HCEC 1CT (cell line): ENCODE data around the gene ADM2.
"Not testable (repeated sequence)": the region's sequence is repeated elsewhere in the genome, so short reads cannot be mapped to it uniquely, and the experiment has no call there.

Experiments used
- DNase-seq: peaks from one replicate; pipeline ENCODE4 v3.0.0-alpha.2; 2017

Gene ADM2

GRCh38 chr22:50526108-50526833 lies 44.9 kb downstream of the ADM2 start:
- DNase-seq: peak; percentile 58

GRCh38 chr22:50526834-50527801 lies 45.8 kb downstream of the ADM2 start:
- no peak for DNase-seq

GRCh38 chr22:50527921-50528681 lies 46.8 kb downstream of the ADM2 start:
- no peak for DNase-seq

GRCh38 chr22:50528682-50529415 lies 47.5 kb downstream of the ADM2 start:
- DNase-seq: no peak

- DNase-seq: no peak
Observed at GRCh38 chr22:50529416-50529896, 48.1 kb downstream of the ADM2 start.

- DNase-seq: peak; percentile 63
Observed at GRCh38 chr22:50529897-50530579, 48.7 kb downstream of the ADM2 start, which contains the start of gene TYMP. TYMP (minus strand) TSS chr22:50530012; CDS start chr22:50529709, 303 bp downstream.

- DNase-seq: no peak
Observed at GRCh38 chr22:50530580-50530876, 49.2 kb downstream of the ADM2 start.

- peak; percentile 68 for DNase-seq
Observed at GRCh38 chr22:50530877-50531545, 49.7 kb downstream of the ADM2 start.

GRCh38 chr22:50531546-50531961 lies 50.2 kb downstream of the ADM2 start:
- DNase-seq: no peak

GRCh38 chr22:50531962-50532674 lies 50.8 kb downstream of the ADM2 start:
- DNase-seq: peak; percentile 48

GRCh38 chr22:50532824-50533796 lies 51.8 kb downstream of the ADM2 start:
- no peak for DNase-seq

- not testable (repeated sequence) for DNase-seq
Observed at GRCh38 chr22:50533856-50534711, 52.7 kb downstream of the ADM2 start.

GRCh38 chr22:50535113-50535512 lies 53.8 kb downstream of the ADM2 start:
- no peak for DNase-seq
